ENCODE results near the gene PVALB.
A peak's percentile ranks its signal among the peaks of the same experiment; 100 is the strongest.

The PVALB gene

GRCh38 chr22:36846271-36846670 is 29.4 kb upstream of the PVALB start:
- DNase-seq, result no peak

- no peak for DNase-seq
Observed at GRCh38 chr22:36840106-36840505, 23.3 kb upstream of the PVALB start.

GRCh38 chr22:36839356-36840073 is 22.7 kb upstream of the PVALB start:
- no peak for DNase-seq

GRCh38 chr22:36838119-36839030 is 21.5 kb upstream of the PVALB start:
- DNase-seq, result no peak

- DNase-seq, result no peak
Observed at GRCh38 chr22:36835903-36836302, 19.1 kb upstream of the PVALB start.

- peak; percentile 75 to 78 for DNase-seq
Observed at GRCh38 chr22:36833073-36833472, 16.2 kb upstream of the PVALB start.

GRCh38 chr22:36831717-36832116 is 14.9 kb upstream of the PVALB start:
- peak; percentile 68 to 69 for DNase-seq

GRCh38 chr22:36831206-36831605 is 14.4 kb upstream of the PVALB start:
- peak; percentile 51 to 77 for DNase-seq

GRCh38 chr22:36830601-36831000 is 13.8 kb upstream of the PVALB start:
- no peak for DNase-seq

- DNase-seq, result no peak
Observed at GRCh38 chr22:36829370-36830002, 12.7 kb upstream of the PVALB start.

GRCh38 chr22:36828815-36829214 is 12.0 kb upstream of the PVALB start:
- DNase-seq, result no peak

- DNase-seq, result no peak
Observed at GRCh38 chr22:36826262-36826661, 9.4 kb upstream of the PVALB start.

GRCh38 chr22:36824655-36825054 is 7.8 kb upstream of the PVALB start:
- DNase-seq, result no peak

- DNase-seq, result no peak
Observed at GRCh38 chr22:36823186-36823839, 6.5 kb upstream of the PVALB start.

- no peak for DNase-seq
Observed at GRCh38 chr22:36822581-36822980, 5.7 kb upstream of the PVALB start.

- no peak for DNase-seq
Observed at GRCh38 chr22:36819112-36819511, 2.3 kb upstream of the PVALB start.

- no peak for DNase-seq
Observed at GRCh38 chr22:36818010-36818642, 1.3 kb upstream of the PVALB start.

GRCh38 chr22:36817525-36817848 is 652 bp upstream of the PVALB start:
- no peak for DNase-seq

GRCh38 chr22:36816339-36816635 is 548 bp downstream of the PVALB start:
- DNase-seq, result no peak

- DNase-seq, result peak in 1 of 2 donors; percentile 27
Observed at GRCh38 chr22:36815558-36816338, 1.1 kb downstream of the PVALB start.

- DNase-seq, result no peak
Observed at GRCh38 chr22:36814801-36815200, 2.0 kb downstream of the PVALB start.
